Esophagus squamous epithelium (tissue), 4 donors: Measurements from ENCODE around the gene ERCC2.

Experiments
- POLR2A ChIP-seq, 4 donors: fragments of 450-650 bp; IDR thresholded peaks; one replicate each; pipeline ENCODE4 v1.6.1; 2017; ENCODE audit warnings: antibody characterized with exemption in 4 of 4, mild to moderate bottlenecking in 4 of 4, moderate library complexity in 3 of 4
- TF ChIP-seq, protein P1 (sequence below), 6 experiments: fragments of 450-650 bp in 4 of 6; fragments of 200-600 bp in 2 of 6; sonication (generic) in 2 of 6; IDR thresholded peaks; one replicate each; pipeline ENCODE4 v1.5.1; 2016 to 2019; ENCODE audit warnings: antibody characterized with exemption in 6 of 6, mild to moderate bottlenecking in 4 of 6, moderate library complexity in 4 of 6

DNA sequence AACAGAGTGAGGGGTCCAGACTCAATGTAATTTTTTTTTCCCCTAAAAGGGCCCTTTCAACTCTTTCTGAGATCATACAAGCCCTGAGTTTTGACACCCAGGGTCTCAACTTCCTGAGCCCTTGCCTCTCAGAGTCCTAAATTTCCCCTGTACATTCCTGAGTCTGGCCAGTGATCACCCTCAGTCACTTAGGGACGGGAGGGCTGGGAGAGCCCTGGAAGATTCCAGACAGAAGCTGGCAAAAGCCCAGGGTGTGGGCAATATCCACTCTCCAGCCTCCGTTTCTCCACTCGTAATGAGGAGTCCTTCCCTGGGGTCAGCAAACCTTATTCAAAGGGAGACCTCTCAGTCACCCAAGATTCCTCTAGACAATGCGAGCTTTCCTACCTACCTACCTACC is 32.9 kb upstream of the ERCC2 start:
- TF ChIP-seq, protein P1, sequence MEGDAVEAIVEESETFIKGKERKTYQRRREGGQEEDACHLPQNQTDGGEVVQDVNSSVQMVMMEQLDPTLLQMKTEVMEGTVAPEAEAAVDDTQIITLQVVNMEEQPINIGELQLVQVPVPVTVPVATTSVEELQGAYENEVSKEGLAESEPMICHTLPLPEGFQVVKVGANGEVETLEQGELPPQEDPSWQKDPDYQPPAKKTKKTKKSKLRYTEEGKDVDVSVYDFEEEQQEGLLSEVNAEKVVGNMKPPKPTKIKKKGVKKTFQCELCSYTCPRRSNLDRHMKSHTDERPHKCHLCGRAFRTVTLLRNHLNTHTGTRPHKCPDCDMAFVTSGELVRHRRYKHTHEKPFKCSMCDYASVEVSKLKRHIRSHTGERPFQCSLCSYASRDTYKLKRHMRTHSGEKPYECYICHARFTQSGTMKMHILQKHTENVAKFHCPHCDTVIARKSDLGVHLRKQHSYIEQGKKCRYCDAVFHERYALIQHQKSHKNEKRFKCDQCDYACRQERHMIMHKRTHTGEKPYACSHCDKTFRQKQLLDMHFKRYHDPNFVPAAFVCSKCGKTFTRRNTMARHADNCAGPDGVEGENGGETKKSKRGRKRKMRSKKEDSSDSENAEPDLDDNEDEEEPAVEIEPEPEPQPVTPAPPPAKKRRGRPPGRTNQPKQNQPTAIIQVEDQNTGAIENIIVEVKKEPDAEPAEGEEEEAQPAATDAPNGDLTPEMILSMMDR (IDR thresholded peaks at IDR 0.05): no peak
- TF ChIP-seq POLR2A (IDR thresholded peaks at IDR 0.05): no peak
